Hypothalamus (tissue), 51 donors: Measurements from ENCODE around the gene TGIF2LY.
"Not testable (repeated sequence)": the region's sequence is repeated elsewhere in the genome, so short reads cannot be mapped to it uniquely, and the experiment has no call there.

ENCODE experiments used
- DNase-seq, 51 donors: peaks; one replicate each; lab custom pipeline; 2025; lab: John Stamatoyannopoulos, UW

Gene TGIF2LY

DNA sequence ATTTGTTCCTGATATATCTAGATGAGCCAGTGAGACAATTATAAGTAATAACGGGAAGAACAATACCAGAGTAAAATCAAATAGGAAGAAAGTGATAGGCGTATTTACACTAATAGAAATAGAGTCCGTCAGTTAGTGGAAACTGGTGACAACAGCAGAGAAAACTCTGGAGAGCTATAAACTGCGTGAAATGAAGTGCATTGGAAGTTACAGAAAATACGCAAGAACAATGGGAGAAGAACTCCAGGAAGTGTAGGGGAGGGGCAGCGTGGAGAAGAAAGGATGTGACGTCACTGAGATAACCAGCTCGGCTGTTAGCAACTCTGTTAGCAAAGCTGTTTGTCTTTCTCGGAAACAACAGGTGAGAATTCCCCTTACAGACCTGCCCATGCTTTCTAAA, at the start of gene TGIF2LY:
Gene TGIF2LY (plus strand): TSS at position 301 of the 400 bp plus-strand sequence. CDS start 178 bp downstream, outside the sequence.
- DNase-seq: not testable (repeated sequence)
